HG02938 (cell line): ENCODE results near the gene SEC24D.
A peak's percentile ranks its signal among the peaks of the same experiment; 100 is the strongest.

ENCODE experiments used
- ATAC-seq: cut with Tn5 transposase; IDR thresholded peaks from one replicate; pipeline ENCODE4 v1.9.1; 2021; ENCODE audit warnings: mild to moderate bottlenecking, moderate library complexity; ENCODE audit not compliant: unreplicated experiment

The SEC24D gene

DNA sequence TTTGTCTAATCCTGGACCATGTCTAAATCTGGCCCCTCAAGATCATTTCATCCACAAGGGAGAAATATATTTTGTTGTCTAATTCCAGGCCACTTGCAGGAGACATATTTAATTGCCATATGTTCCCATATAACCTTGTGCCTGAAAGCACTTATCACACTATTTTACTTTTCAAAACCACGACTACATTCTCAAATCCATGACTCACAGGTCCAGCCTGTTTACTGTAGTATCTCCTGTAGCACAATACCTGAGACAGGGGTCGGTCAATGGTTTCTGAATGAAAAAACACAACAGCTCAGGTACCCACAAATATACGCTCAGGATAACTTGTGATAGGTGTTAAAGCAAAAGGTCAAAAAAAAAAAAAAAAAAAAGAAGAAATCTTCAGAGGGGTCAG is 60.9 kb downstream of the SEC24D start:
- no peak for ATAC-seq

DNA sequence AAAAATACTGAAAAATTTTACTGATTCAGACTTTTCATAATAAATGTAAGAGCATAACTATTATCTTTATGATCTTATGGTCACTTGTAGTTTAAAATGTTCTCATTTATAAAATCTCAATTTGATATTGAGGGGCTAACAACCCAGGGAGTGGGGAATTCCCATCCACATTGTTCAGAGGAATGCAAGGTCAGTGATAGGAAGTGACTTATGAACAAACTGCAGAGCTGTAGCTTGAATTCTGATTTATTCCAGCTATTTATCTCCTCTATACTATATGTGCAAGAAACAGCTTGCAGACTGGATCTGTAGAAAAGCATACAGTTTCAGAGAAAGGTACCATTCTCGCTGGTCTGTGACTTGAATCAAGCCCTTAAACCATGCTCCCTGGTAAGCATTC is 61.6 kb downstream of the SEC24D start:
- ATAC-seq: no peak

DNA sequence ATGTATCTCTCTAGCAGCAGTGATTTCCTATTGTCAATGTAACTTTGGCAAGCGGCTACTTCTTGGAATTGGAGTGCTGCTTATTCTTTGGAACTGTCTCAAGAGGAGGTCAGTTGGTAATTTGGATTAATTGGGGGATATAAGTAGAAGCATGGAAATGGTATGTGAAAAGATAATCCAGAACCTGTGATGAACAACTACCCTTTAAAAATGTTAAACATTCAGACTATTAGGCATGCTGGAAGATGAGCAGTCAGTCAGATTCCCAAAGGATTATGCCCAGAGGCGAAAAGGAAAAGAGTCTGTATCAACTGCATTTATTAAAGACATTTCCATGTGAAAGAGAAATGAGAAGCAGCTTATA is 62.5 kb downstream of the SEC24D start:
- no peak for ATAC-seq

DNA sequence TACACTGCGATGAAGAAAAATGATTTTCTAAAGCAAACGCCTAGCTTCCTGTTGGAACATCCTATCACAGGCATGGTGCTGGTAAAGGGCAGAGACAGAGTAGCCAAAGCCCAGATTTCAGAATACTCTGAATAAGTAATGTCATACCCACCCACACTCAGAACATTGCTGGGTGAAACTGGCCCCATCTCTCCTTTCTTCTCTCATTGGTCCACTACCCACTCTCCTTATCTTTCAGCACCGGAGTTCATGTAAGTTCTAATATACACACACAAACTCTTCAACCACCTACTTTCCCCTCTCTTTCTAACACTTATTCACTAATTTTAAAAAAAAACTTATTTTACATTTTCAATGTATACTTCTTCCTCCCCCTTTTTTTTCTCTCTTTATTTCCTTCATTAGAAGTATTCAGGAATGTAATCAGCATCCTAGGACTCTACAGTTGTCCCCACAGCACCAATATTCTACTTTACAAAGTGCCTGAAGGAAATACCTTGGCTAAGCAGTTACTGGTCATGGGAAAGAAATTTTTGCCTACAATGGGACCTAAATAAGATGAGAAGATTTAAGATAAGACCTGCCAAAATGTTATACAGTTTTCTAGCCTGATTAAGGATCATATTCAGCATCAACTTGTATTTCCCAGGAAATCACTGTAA is 63.0 kb downstream of the SEC24D start:
- no peak for ATAC-seq

- peak; percentile 89 for ATAC-seq
These were observed 63.7 kb downstream of the SEC24D start for GRCh38 chr4:118772081-118772766.

DNA sequence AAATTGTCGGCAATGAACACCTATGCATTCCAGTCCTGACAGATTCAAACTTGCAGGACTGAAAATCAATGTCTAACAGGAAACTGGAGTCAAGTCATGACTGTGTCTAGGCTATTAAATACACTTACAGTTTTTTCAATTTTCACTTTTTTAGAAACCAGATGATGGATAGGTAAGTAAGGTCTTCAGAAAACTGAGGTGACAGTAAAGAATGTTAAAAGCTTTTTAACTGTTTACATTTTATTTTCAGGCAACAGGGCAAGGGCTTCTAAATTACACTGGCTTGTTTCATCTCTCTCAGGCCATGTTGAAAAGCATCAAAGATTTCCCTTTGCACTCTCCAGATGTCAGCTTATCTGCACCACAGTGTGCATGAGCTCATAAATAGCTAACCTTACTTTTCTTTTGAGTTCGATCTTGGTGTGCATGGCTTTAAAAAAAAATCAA is 65.2 kb downstream of the SEC24D start:
- no peak for ATAC-seq

GRCh38 chr4:118769161-118769560 is 66.8 kb downstream of the SEC24D start:
- ATAC-seq: no peak

- ATAC-seq: no peak
These were observed 68.8 kb downstream of the SEC24D start for GRCh38 chr4:118767109-118767508.

- ATAC-seq: no peak
These were observed 70.5 kb downstream of the SEC24D start for GRCh38 chr4:118765399-118765798.

GRCh38 chr4:118762730-118763477 is 73.0 kb downstream of the SEC24D start:
- ATAC-seq: no peak

- no peak for ATAC-seq
These were observed 73.8 kb downstream of the SEC24D start for GRCh38 chr4:118762155-118762554.

GRCh38 chr4:118761397-118762016 is 74.4 kb downstream of the SEC24D start:
- ATAC-seq: no peak

- peak; percentile 99 for ATAC-seq
These were observed 75.4 kb downstream of the SEC24D start for GRCh38 chr4:118760493-118760892.

- ATAC-seq: peak; percentile 43
These were observed 75.8 kb downstream of the SEC24D start for GRCh38 chr4:118760092-118760491.

- ATAC-seq: no peak
These were observed 76.4 kb downstream of the SEC24D start for GRCh38 chr4:118759481-118759880.

DNA sequence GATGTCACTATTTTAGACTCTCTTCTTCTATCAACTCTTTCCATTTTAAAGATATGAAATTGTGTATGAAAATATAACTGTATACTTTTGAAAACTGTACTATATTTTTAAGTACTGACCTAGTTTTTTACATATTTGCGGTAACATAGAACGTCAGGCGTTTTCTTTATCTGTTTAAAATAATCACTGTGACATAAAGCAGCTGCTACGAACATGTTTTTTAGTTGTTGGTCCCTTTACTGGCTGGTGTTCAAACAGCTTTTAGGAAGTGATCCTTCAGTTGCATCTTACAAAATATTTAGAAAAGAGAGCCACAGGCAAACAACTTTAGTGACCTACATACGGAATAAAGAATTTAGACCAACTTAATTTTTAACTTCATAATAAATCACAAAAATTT is 77.6 kb downstream of the SEC24D start:
- ATAC-seq: no peak

- ATAC-seq: no peak
These were observed 78.1 kb downstream of the SEC24D start for GRCh38 chr4:118757761-118758251.

- no peak for ATAC-seq
These were observed 79.0 kb downstream of the SEC24D start for GRCh38 chr4:118756958-118757357.

DNA sequence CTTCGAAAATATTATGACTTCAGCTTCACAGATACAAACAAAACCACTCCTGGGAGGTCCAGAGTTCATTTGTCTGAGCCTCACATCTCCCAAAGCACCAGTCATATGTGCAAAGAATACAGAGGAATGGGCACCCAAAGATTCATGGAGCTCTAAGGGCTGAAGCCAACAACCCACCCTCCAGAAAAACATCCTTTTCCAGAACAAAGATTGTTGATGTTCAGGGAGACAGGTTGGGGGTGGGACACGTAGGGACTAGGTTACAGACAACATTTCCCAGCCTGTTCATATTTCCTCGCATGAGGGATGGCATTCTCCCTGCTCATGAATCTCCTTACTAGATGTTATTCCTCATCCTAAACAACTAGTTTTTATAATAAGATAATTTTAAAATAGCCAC is 79.5 kb downstream of the SEC24D start:
- no peak for ATAC-seq

GRCh38 chr4:118755438-118756226 is 80.3 kb downstream of the SEC24D start:
- no peak for ATAC-seq

GRCh38 chr4:118754890-118755289 is 81.0 kb downstream of the SEC24D start:
- no peak for ATAC-seq
